NCI-H524 (cell line): ENCODE data around the gene MYO1E.

ENCODE experiments used
- DNase-seq, 2 experiments: peaks; one replicate each; lab custom pipeline; 2025; lab: John Stamatoyannopoulos, UW

MYO1E gene

GRCh38 chr15:59229453-59229852 is 143.2 kb downstream of the MYO1E start:
- DNase-seq = no peak

- DNase-seq = no peak
Measured at GRCh38 chr15:59229015-59229414, 143.7 kb downstream of the MYO1E start.

- no peak for DNase-seq
Measured at GRCh38 chr15:59227021-59227420, 145.7 kb downstream of the MYO1E start.

DNA sequence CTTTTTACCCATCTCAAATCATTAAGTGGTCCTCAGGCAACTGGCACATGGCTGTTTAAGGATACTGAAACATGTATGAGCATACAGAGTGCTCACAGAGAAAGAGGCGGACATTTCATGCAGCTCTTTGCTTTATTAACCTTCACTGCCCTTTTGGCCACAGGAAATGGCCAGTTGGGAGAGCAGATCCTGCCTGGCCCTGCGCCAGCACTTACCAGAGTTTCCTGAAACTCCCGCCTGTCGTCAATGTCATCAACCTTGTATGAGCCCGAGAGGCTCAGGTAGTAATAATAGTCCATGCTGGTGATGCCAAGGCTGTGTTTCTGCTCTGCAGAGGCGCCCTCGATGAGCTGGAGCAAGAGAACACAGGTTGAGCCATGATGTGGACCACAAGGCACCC is 148.2 kb downstream of the MYO1E start:
- DNase-seq = no peak

- no peak for DNase-seq
Measured at GRCh38 chr15:59223736-59224135, 148.9 kb downstream of the MYO1E start.

GRCh38 chr15:59222906-59223550 is 149.6 kb downstream of the MYO1E start:
- DNase-seq = no peak

- no peak for DNase-seq
Measured at GRCh38 chr15:59221511-59222505, 150.9 kb downstream of the MYO1E start.

DNA sequence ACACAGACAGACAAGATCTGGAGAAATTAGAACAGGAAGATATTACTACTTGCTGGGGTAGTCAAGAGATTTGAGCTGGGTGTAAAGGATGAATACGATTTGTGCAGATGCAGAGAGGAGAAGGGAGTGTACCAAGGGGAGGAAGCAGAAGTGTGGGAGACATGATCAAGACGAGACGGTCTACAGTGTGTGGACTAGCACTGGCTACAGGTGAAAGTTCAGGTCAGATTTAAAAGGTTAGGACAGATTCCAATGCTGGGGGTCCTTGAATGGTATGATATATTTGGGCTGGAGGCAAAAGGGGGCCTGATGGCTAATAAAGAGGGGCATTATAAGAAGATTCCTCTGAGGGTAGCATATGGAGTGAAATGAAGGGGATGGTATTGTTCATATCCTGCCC is 154.0 kb downstream of the MYO1E start:
- no peak for DNase-seq

DNA sequence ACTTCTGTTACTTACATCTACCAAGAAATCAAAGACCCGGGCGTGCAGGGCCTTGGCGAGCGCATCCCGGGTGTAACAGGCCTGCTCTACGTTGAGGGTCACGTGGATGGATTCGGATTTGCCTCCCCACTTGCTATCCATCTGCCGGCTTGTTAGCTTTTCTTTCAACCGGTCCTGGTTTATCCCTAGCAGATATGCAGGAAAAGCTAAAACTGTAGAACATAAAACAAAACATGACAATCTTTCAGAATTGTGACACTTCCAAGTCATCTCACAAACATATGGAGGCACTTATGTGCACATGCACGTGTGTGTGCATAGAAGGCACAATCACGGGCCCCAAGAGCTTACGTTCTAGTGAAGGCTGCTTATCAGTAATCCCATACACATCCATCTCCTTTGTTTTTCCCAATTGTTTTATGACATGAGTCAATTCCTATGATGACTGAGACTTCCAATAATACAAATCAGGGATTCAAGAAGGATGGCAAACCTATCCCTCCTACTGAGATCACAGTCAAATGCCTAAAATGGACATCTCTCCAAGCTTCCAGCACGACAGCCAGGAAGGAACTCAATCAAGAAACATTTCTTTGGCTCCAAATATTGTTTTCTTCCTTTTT is 154.7 kb downstream of the MYO1E start:
- DNase-seq = no peak

DNA sequence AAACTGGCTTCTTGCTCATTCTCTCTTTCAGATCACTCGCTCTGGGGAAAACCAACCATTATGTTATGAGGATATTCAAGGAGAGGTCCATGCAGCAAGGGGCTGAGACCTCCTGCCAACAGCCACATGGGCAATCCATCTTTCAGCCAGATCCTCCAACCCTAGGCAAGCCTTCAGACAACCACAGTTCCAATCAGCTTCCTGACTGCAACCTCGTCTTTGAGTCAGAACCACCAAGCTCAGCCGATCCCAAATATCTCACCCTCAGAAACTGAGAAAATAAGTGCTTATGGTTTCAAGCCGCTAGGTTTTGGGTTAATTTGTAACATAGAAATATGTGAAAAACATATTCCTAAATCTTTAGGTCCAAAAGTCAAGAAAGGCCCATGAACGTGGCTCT is 155.8 kb downstream of the MYO1E start:
- no peak for DNase-seq

- DNase-seq = no peak
Measured at GRCh38 chr15:59210186-59210585, 162.5 kb downstream of the MYO1E start.

DNA sequence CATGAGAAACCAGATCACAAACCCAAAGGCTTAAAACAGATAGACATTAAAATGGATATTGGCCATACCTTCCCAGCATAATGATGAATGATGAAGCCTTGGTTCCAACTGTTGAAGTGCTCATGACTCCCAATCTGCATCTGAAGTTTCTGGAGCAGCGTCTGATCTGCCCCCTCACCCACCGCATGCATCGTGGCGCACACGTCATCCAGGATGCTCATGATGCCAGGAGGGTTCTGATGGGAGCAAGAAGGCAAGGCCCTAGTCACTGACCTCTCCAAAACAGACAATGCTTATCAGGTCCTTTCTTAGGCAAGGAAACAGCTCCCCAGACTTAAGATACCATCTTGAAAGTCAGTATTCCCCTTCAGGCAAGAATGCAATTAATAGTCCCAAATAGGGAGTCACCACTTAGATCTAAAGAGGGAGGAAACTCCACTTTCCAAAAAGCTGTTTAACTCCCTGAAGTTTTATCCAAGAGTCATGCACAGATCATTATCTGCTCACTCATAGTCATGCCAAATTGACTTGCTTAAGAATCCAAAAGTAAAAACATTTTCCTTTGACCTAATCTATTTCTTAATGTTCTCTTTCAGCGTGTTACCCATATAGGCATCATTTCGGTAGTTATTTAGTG is 163.9 kb downstream of the MYO1E start:
- DNase-seq = no peak

GRCh38 chr15:59206623-59207183 is 166.0 kb downstream of the MYO1E start, which contains the start of gene LDHAL6B:
Gene LDHAL6B (plus strand): TSS chr15:59206843. CDS start chr15:59206941, 98 bp downstream.
- DNase-seq = no peak

- DNase-seq = no peak
Measured at GRCh38 chr15:59205839-59206622, 166.6 kb downstream of the MYO1E start.

GRCh38 chr15:59203657-59204056 is 169.0 kb downstream of the MYO1E start:
- DNase-seq = no peak

DNA sequence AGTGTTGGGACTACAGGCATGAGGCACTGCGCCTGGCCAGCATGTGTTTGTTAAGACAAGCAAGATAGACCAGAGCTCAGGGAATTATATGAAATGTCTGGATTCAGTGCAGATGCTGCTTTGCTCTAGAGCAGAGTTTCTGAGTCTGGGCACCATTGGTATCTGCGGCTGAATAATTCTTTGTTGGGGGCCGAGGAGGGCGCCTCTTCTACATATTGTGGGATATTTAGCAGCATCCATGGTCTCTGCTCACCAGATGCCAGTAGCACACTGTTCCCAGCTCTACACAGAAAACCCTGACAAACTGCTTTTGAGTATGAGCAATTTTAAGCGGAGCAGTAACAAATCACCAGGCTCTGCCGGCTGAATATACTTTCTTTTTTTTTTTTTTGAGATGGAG is 169.7 kb downstream of the MYO1E start:
- DNase-seq = no peak

DNA sequence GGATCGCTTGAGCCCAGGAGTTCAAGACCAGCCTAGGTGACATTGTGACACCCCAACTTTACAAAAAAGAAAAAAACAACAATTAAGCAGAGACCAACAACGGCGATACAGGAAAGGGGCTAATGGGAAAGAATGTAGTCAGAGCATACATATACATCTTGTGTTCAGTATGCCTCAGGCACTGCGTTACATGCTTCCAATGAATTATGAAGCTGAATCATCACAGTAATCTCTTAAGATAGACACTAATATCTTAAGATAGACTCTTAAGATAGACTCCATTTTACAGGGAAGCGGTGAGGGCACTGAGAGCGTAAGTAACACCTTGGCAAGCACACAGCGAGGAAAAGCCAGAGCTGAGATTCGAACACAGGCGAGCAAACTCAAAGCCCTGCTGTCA is 172.1 kb downstream of the MYO1E start:
- DNase-seq = no peak

GRCh38 chr15:59199626-59200465 is 172.8 kb downstream of the MYO1E start:
- peak in 1 of 2 experiments; percentile 18 for DNase-seq

DNA sequence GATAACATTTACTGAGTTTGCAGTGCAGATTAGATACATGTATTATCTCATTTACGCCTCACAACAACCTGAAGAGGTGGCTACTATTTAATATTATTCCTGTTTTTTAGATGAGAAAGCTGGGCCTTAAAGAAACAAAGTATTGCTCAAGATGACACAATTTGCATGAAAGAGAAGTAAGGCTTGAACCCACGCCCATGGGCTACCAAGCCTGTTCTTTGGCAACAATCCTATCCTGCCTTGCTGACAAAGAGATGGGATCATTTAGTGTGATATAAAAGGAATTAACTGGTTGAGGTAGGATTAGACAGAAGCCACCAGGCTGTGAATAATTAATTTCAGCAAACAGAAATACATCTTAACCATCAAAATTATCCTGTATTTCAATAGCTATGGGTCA is 175.2 kb downstream of the MYO1E start:
- DNase-seq = no peak

GRCh38 chr15:59196416-59196815 is 176.3 kb downstream of the MYO1E start:
- no peak for DNase-seq
